Suprapubic skin (tissue), 3 donors: ENCODE data around the gene NADSYN1.

Experiments
- POLR2A ChIP-seq, 2 donors: fragments of 450-650 bp; IDR thresholded peaks; one replicate each; pipeline ENCODE4 v1.6.1; 2017; ENCODE audit warnings: antibody characterized with exemption in 2 of 2, mild to moderate bottlenecking in 2 of 2, moderate library complexity in 2 of 2
- TF ChIP-seq, protein P1 (sequence below), 2 donors: fragments of 200-600 bp in 1 of 2; fragments of 450-650 bp in 1 of 2; sonication (generic) in 1 of 2; IDR thresholded peaks; one replicate each; pipeline ENCODE4 v1.5.1; 2016 to 2019; ENCODE audit warnings: antibody characterized with exemption in 2 of 2, mild to moderate bottlenecking in 1 of 2, moderate library complexity in 1 of 2

DNA sequence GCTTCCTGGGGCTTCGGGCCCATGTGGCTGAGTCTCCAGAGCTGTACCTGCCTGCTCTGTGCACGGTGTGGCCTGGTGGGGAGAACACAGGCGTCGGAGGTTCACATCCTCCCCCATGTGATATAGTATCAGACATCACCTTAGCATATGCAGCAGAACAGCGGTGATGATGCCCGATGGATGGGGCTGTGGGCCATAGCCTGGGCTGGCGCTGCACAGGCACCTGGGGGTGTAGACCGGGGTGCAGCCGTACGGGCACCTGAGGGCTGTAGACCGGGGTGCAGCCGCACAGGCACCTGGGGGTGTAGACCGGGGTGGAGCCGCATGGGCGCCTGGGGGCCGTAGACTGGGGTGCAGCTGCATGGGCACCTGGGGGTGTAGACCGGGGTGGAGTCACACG, 29.2 kb downstream of the NADSYN1 start:
- TF ChIP-seq, protein P1, sequence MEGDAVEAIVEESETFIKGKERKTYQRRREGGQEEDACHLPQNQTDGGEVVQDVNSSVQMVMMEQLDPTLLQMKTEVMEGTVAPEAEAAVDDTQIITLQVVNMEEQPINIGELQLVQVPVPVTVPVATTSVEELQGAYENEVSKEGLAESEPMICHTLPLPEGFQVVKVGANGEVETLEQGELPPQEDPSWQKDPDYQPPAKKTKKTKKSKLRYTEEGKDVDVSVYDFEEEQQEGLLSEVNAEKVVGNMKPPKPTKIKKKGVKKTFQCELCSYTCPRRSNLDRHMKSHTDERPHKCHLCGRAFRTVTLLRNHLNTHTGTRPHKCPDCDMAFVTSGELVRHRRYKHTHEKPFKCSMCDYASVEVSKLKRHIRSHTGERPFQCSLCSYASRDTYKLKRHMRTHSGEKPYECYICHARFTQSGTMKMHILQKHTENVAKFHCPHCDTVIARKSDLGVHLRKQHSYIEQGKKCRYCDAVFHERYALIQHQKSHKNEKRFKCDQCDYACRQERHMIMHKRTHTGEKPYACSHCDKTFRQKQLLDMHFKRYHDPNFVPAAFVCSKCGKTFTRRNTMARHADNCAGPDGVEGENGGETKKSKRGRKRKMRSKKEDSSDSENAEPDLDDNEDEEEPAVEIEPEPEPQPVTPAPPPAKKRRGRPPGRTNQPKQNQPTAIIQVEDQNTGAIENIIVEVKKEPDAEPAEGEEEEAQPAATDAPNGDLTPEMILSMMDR (IDR thresholded peaks at IDR 0.05): no peak
- TF ChIP-seq POLR2A (IDR thresholded peaks at IDR 0.05): no peak
